SU-DHL-6 (cell line): Measurements from ENCODE around the gene KLHL22.
"Not testable (repeated sequence)": the region's sequence is repeated elsewhere in the genome, so short reads cannot be mapped to it uniquely, and the experiment has no call there.

Experiments
- CTCF ChIP-seq: fragments of 200-600 bp; sonication (generic); IDR thresholded peaks from one replicate; pipeline ENCODE4 v1.5.1; 2017; ENCODE audit warnings: antibody characterized with exemption, mild to moderate bottlenecking, low read length, moderate library complexity; ENCODE audit not compliant: insufficient read depth, poor library complexity, severe bottlenecking
- EZH2phosphoT487 ChIP-seq: fragments of 200-600 bp; sonication (generic), shearing (Covaris generic); conservative IDR thresholded peaks from 2 replicates; pipeline ENCODE4 v1.6.1; 2018; ENCODE audit warnings: mild to moderate bottlenecking, antibody characterized with exemption, low read length, moderate library complexity, mixed read lengths

GRCh38 chr22:20504293-20504922, 8.8 kb upstream of the KLHL22 start:
- not testable (repeated sequence) for TF ChIP-seq CTCF, EZH2phosphoT487
